Liver (tissue), 9 donors: ENCODE results near the gene P3H4. TPM values are rescaled to one million over a fixed set of nuclear protein-coding genes. Genes with fewer than 3 reads are reported as not detected.
"Not testable (repeated sequence)": the region's sequence is repeated elsewhere in the genome, so short reads cannot be mapped to it uniquely, and the experiment has no call there.

Source experiments
- DNase-seq: peaks from one replicate; pipeline ENCODE4 v3.0.0-alpha.2; 2017; ENCODE audit warnings: low spot score
- H3K27ac ChIP-seq, 2 donors: one replicate each; pipeline ENCODE4 v1.7.0; 2013; ENCODE audit warnings: inconsistent platforms in 2 of 2, low read length in 2 of 2, control low read depth in 1 of 2, low read depth in 1 of 2, mild to moderate bottlenecking in 1 of 2
- H3K27me3 ChIP-seq, 4 donors: one replicate each; pipeline versions ENCODE4 v1.6.1 to v1.7.0; 2013; ENCODE audit warnings: low read length in 3 of 4, inconsistent platforms in 1 of 4, mild to moderate bottlenecking in 1 of 4, moderate library complexity in 1 of 4; ENCODE audit not compliant: control insufficient read depth in 4 of 4, insufficient read depth in 4 of 4
- H3K36me3 ChIP-seq, 4 donors: one replicate each; pipeline versions ENCODE4 v1.6.1 to v1.7.0; 2013; ENCODE audit warnings: low read length in 3 of 4, mild to moderate bottlenecking in 3 of 4, low read depth in 1 of 4, moderate library complexity in 1 of 4; ENCODE audit not compliant: control insufficient read depth in 4 of 4, insufficient read depth in 3 of 4
- H3K4me1 ChIP-seq, 4 donors: one replicate each; pipeline versions ENCODE4 v1.6.1 to v1.7.0; 2013; ENCODE audit warnings: low read length in 3 of 4, mild to moderate bottlenecking in 3 of 4, moderate library complexity in 1 of 4; ENCODE audit not compliant: control insufficient read depth in 4 of 4, insufficient read depth in 4 of 4
- H3K4me3 ChIP-seq, 3 donors: one replicate each; pipeline versions ENCODE4 v1.6.1 to v1.7.0; 2013; ENCODE audit warnings: low read length in 3 of 3, control low read depth in 1 of 3, low read depth in 1 of 3, mild to moderate bottlenecking in 1 of 3
- H3K9ac ChIP-seq, 2 donors: one replicate each; pipeline ENCODE4 v1.7.0; 2013; ENCODE audit warnings: low read length in 2 of 2, mild to moderate bottlenecking in 2 of 2, moderate library complexity in 2 of 2, control low read depth in 1 of 2, low read depth in 1 of 2
- H3K9me3 ChIP-seq, 4 donors: one replicate each; pipeline versions ENCODE4 v1.6.1 to v1.7.0; 2013; ENCODE audit warnings: low read length in 3 of 4; ENCODE audit not compliant: control insufficient read depth in 4 of 4
- FOXA1 ChIP-seq: IDR thresholded peaks from 2 replicates; pipeline ENCODE4 v1.6.1; 2016; ENCODE audit warnings: antibody characterized with exemption
- FOXA2 ChIP-seq: IDR thresholded peaks from 2 replicates; pipeline ENCODE4 v1.6.1; 2016; ENCODE audit warnings: antibody characterized with exemption
- HNF4G ChIP-seq: IDR thresholded peaks from 2 replicates; pipeline ENCODE4 v1.6.1; 2016; ENCODE audit warnings: antibody characterized with exemption
- JUND ChIP-seq, 2 donors: IDR thresholded peaks; 2 replicates each; pipeline ENCODE4 v1.6.1; 2016; ENCODE audit warnings: antibody characterized with exemption in 2 of 2
- RAD21 ChIP-seq, 2 donors: IDR thresholded peaks; 2 replicates each; pipeline ENCODE4 v1.6.1; 2016; ENCODE audit warnings: antibody characterized with exemption in 2 of 2, mild to moderate bottlenecking in 2 of 2
- SP1 ChIP-seq: IDR thresholded peaks from 2 replicates; pipeline ENCODE4 v1.6.1; 2018; ENCODE audit warnings: antibody characterized with exemption, mild to moderate bottlenecking
- TAF1 ChIP-seq: conservative IDR thresholded peaks from 2 replicates; pipeline ENCODE4 v1.6.1; 2016; ENCODE audit warnings: antibody characterized with exemption, mild to moderate bottlenecking
- ZBTB33 ChIP-seq: IDR thresholded peaks from 2 replicates; pipeline ENCODE4 v1.6.1; 2016; ENCODE audit warnings: antibody characterized with exemption
- WGBS: extraction: QIAGEN DNeasy Blood & Tissue Kit; methylation state at CpG from one replicate; pipeline ENCODE4 v1.1.7; 2013; 5-methylcytosine and 5-hydroxymethylcytosine counted together
- polyA plus RNA-seq, 2 donors: library from polyadenylated mRNA; stranded (reverse) in 1 of 2; unstranded in 1 of 2; fragments of 200-250 nt in 1 of 2; fragments of >200 nt in 1 of 2; fragmentation: Nextera tagmentation in 1 of 2; extraction: Ambion mirVana in 1 of 2; gene quantifications; one replicate each; pipeline versions ENCODE4 v1.2.1 to v1.2.3, GENCODE V29; 2013 to 2015
- total RNA-seq, 2 donors: library from RNA; depleted of rRNA; stranded (reverse); fragments of >200 nt; gene quantifications; one replicate each; pipeline ENCODE4 v1.2.3, GENCODE V29; 2014
- TF ChIP-seq, protein P1 (sequence below): IDR thresholded peaks from 2 replicates; pipeline ENCODE4 v1.6.1; 2016; ENCODE audit warnings: antibody characterized with exemption
- TF ChIP-seq, protein P2 (sequence below): IDR thresholded peaks from 2 replicates; pipeline ENCODE4 v1.6.1; 2016; ENCODE audit warnings: antibody characterized with exemption
- TF ChIP-seq, protein P3 (sequence below): fragments of 150-350 bp; IDR thresholded peaks from 2 replicates; pipeline ENCODE4 v1.5.1; 2017; ENCODE audit warnings: improper control_type of control experiment, low read depth, low read length; ENCODE audit not compliant: missing input control
- donor health status: healthy.
- donor health status: healthy.
- donor health status: healthy.
- donor health status: healthy.
- donor health status: healthy.

The P3H4 gene
- total and polyA plus RNA-seq, 4 donors = 1.7 to 5.6 (median 2.3) TPM

DNA sequence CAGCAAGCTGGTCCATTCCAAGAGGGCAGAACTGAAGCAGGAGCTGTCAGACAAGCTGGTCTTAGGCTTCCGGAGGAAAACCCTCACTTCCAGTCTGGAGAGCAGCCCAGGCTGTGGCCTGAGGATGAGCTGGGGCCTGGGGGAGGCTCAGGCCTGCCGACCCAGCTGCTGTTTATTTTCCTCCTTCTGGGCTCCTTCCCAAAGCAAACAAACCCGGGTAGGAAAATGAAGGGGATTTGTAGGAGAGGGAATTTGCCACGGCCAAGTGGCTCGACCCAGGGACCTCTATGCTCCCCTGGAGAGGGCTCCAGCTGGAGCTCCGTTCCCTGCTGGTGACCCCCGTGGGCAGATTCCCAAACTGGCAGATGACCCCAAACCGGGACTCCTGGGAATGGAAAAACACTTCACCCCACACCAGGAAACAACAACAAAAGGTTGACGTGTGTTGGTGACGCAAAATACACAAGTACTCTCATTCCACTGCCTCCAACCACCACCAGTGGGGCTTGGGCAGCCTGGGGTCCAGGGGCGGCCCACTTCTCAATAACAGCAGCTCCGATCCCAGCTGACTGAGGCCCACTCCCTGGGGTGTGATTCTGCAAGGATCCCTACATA is 34.1 kb downstream of the P3H4 start (continued):
- TF ChIP-seq ZBTB33 (peak; percentile 59), FOXA2 (peak; percentile 68), FOXA1 (peak; percentile 51), RAD21 (IDR thresholded peaks at IDR 0.05) (peak; percentile 4 to 45), JUND (IDR thresholded peaks at IDR 0.05) (peak; percentile 65 to 69), TAF1 (peak; percentile 55), HNF4G (peak; percentile 15)
- TF ChIP-seq, protein P1, sequence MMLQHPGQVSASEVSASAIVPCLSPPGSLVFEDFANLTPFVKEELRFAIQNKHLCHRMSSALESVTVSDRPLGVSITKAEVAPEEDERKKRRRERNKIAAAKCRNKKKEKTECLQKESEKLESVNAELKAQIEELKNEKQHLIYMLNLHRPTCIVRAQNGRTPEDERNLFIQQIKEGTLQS = no peak
- TF ChIP-seq, protein P2, sequence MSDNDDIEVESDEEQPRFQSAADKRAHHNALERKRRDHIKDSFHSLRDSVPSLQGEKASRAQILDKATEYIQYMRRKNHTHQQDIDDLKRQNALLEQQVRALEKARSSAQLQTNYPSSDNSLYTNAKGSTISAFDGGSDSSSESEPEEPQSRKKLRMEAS = peak; percentile 75

- DNase-seq = no peak
- H3K9ac ChIP-seq = no peak overlapping the region
- H3K27me3 ChIP-seq = no peaks in the 10 kb centered on the region
- no peak for TF ChIP-seq ZBTB33
- no peak for TF ChIP-seq FOXA1
- TF ChIP-seq SP1 = no peak
- TF ChIP-seq, protein P3, sequence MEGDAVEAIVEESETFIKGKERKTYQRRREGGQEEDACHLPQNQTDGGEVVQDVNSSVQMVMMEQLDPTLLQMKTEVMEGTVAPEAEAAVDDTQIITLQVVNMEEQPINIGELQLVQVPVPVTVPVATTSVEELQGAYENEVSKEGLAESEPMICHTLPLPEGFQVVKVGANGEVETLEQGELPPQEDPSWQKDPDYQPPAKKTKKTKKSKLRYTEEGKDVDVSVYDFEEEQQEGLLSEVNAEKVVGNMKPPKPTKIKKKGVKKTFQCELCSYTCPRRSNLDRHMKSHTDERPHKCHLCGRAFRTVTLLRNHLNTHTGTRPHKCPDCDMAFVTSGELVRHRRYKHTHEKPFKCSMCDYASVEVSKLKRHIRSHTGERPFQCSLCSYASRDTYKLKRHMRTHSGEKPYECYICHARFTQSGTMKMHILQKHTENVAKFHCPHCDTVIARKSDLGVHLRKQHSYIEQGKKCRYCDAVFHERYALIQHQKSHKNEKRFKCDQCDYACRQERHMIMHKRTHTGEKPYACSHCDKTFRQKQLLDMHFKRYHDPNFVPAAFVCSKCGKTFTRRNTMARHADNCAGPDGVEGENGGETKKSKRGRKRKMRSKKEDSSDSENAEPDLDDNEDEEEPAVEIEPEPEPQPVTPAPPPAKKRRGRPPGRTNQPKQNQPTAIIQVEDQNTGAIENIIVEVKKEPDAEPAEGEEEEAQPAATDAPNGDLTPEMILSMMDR = peak; percentile 35
- TF ChIP-seq HNF4G = no peak
- TF ChIP-seq RAD21 (IDR thresholded peaks at IDR 0.05) = peak in 1 of 2 donors; percentile 22
- H3K36me3 ChIP-seq = no peaks in the 10 kb centered on the region
- no peak overlapping the region for H3K4me3 ChIP-seq
- WGBS = 18% methylated on average over 4 of the region's 4 CpGs
- peaks cover 18 to 61% (median 48%) of the 10 kb centered on the region in 4 donors for H3K4me1 ChIP-seq
- no peaks in the 10 kb centered on the region for H3K9me3 ChIP-seq
- H3K27ac ChIP-seq = peak overlapping the region; percentile 80 to 96
Measured at GRCh38 chr17:41777157-41777573, 34.6 kb downstream of the P3H4 start.

- not testable (repeated sequence) for H3K9me3 ChIP-seq, DNase-seq, H3K27me3 ChIP-seq, H3K4me3 ChIP-seq, H3K9ac ChIP-seq, H3K36me3 ChIP-seq
- H3K27ac ChIP-seq = peak overlapping the region; percentile 80 to 96
- 86% methylated on average over 14 of the region's 14 CpGs for WGBS
- H3K4me1 ChIP-seq = peaks cover 23 to 61% (median 53%) of the 10 kb centered on the region in 4 donors
Measured at GRCh38 chr17:41776262-41776900, 35.4 kb downstream of the P3H4 start.
